Measurements from ENCODE around the gene CD79A.

DNA sequence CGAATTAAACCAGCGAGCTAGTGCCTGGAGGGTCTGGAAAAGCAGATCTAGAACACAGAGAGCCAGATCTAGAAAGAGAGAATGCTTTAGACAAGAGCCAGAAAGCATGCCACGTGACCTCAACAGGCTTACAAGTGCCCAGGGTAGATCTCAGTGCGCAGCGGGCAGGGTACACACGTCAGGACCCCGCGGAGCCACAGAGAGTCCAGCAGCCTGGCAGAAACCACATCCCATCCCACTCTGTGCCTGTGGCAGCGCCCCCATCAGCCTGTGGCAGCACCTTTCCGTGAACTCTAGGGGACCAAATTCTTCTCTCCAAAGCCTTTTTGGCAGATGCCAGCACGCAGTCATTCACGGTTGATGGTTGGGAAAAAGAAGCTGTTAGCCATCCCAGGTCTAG is 11.8 kb downstream of the CD79A start:
- TF ChIP-seq POLR2AphosphoS5 (IDR thresholded peaks at IDR 0.05; ENCODE audit: borderline replicate concordance, low read depth, low read length) = no peak
- TF ChIP-seq EZH2 (IDR thresholded peaks at IDR 0.05) = no peak
